SK-N-DZ (cell line): Measurements from ENCODE around the gene SCAMP3.
"Not testable (repeated sequence)": the region's sequence is repeated elsewhere in the genome, so short reads cannot be mapped to it uniquely, and the experiment has no call there.

ENCODE experiments used
- DNase-seq: peaks from one replicate; pipeline ENCODE4 v3.0.0-alpha.2; 2015; ENCODE audit warnings: low spot score

The SCAMP3 gene

GRCh38 chr1:155232001-155232978, 29.9 kb downstream of the SCAMP3 start:
- not testable (repeated sequence) for DNase-seq

GRCh38 chr1:155231302-155231701, 30.9 kb downstream of the SCAMP3 start:
- not testable (repeated sequence) for DNase-seq

- DNase-seq, result no peak
These were observed 34.1 kb downstream of the SCAMP3 start for GRCh38 chr1:155228096-155228427.

- peak; percentile 100 for DNase-seq
These were observed 34.7 kb downstream of the SCAMP3 start for GRCh38 chr1:155227261-155228095.

GRCh38 chr1:155226910-155227260, 35.3 kb downstream of the SCAMP3 start:
- DNase-seq, result peak; percentile 76

GRCh38 chr1:155226188-155226909, 35.8 kb downstream of the SCAMP3 start:
- peak; percentile 82 for DNase-seq

GRCh38 chr1:155225404-155225759, 36.8 kb downstream of the SCAMP3 start:
- DNase-seq, result not testable (repeated sequence)

- DNase-seq, result no peak
These were observed 39.1 kb downstream of the SCAMP3 start for GRCh38 chr1:155223047-155223446.

- not testable (repeated sequence) for DNase-seq
These were observed 41.8 kb downstream of the SCAMP3 start for GRCh38 chr1:155220211-155220965.

- DNase-seq, result no peak
These were observed 42.5 kb downstream of the SCAMP3 start for GRCh38 chr1:155219592-155220031.

GRCh38 chr1:155218854-155219591, 43.1 kb downstream of the SCAMP3 start:
- DNase-seq, result peak; percentile 74

- DNase-seq, result not testable (repeated sequence)
These were observed 47.5 kb downstream of the SCAMP3 start for GRCh38 chr1:155214702-155215101.

- not testable (repeated sequence) for DNase-seq
These were observed 50.1 kb downstream of the SCAMP3 start for GRCh38 chr1:155212051-155212440.

GRCh38 chr1:155211381-155212050, 50.6 kb downstream of the SCAMP3 start:
- DNase-seq, result not testable (repeated sequence)

- no peak for DNase-seq
These were observed 51.7 kb downstream of the SCAMP3 start for GRCh38 chr1:155210314-155211104.

GRCh38 chr1:155209312-155209721, 52.8 kb downstream of the SCAMP3 start:
- peak; percentile 40 for DNase-seq

- peak; percentile 90 for DNase-seq
These were observed 53.4 kb downstream of the SCAMP3 start, which contains the start of gene MTX1 for GRCh38 chr1:155208541-155209311. Gene MTX1 (plus strand): TSS chr1:155208695. CDS start chr1:155208805, 110 bp downstream.
